ENCODE results near the gene KLHL20. TPM values are rescaled to one million over a fixed set of nuclear protein-coding genes. Genes with fewer than 3 reads are reported as not detected.

Gene KLHL20
- total and polyA plus RNA-seq, 2 experiments from 2014 or later, result 22.7 to 27.9 TPM

DNA sequence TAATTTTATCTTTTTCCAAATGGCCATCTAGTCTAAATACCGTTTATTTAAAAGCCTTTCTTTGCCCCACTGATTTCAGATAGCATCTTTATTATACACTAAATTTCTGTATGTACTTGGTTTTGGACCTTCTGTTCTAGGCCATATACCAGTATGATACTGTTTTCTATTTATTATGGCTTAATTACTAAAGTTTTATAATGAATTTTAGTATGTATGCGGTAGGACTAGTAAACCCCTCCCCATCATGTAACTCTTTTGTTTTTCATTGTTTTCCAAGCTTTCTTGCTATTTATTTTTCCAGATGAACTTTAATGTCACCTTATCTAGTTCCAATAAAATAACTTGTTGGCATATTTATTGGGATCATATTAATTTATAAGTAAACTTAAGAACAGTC is 29.9 kb downstream of the KLHL20 start:
- Histone ChIP-seq H4K20me1 (ENCODE audit: insufficient read depth) (no peaks in the 10 kb centered on the region), H3K79me2 (ENCODE audit: insufficient read depth) (peaks cover 98% of the 10 kb centered on the region), H3F3A (ENCODE audit: insufficient read depth) (no peaks in the 10 kb centered on the region; the same call in 1 of the 2 replicates), H3K4me3 (no peak overlapping the region), H3K36me3 (ENCODE audit: low read depth) (peaks cover 6% of the 10 kb centered on the region; the same call in 1 of the 2 replicates), H3K27ac (no peak overlapping the region), H3K9ac (no peak overlapping the region), H3K27me3 (replicated peaks; ENCODE audit: insufficient read depth) (no peaks in the 10 kb centered on the region), H3K9me2 (ENCODE audit: insufficient read depth) (no peaks in the 10 kb centered on the region), H3K4me1 (ENCODE audit: insufficient read depth) (peaks cover 6% of the 10 kb centered on the region; the same call in 1 of the 2 replicates), H2AFZ (no peak overlapping the region), H3K9me3 (ENCODE audit: low read depth) (no peaks in the 10 kb centered on the region), H3K4me2 (ENCODE audit: unreplicated experiment) (no peak overlapping the region)
- DNase-seq, result no peak
- in situ Hi-C loops (cut with MboI), result no loop called here
- TF ChIP-seq EZH2phosphoT487 (IDR thresholded peaks at IDR 0.05; ENCODE audit: insufficient read depth, low read depth) (no peak), EZH2 (IDR thresholded peaks at IDR 0.05; ENCODE audit: insufficient read depth, poor library complexity, severe bottlenecking) (no peak)
- WGBS, 2 experiments (ENCODE audit: low coverage in 1 of 2, low lambda C conversion rate in 2 of 2, missing lambda C conversion rate in 2 of 2), result 82 to 84% methylated on average over 2 of the region's 2 CpGs

DNA sequence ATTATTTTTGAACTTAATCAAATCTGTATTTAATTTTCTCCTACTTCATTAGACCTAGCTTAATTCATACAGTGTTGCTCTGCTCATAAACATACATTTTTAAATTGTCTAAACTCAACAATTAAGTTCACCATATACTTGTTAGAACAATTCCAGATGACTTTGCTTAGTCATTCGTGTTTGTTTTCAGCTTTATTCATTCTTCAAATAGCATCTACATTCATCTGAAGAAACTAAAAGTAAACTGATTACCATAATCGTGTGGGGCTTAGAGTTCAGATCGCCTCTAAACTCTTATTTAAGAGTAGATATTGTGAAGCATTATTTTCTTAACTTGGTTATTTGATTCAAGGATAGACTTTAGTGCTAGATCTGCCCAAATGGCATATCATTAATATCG is 34.4 kb downstream of the KLHL20 start:
- Histone ChIP-seq H3K9me3 (ENCODE audit: low read depth) (no peaks in the 10 kb centered on the region), H3K9ac (no peak overlapping the region), H3K4me1 (ENCODE audit: insufficient read depth) (peaks cover 6% of the 10 kb centered on the region; the same call in 1 of the 2 replicates), H3K79me2 (ENCODE audit: insufficient read depth) (peaks cover 62% of the 10 kb centered on the region), H3K27me3 (replicated peaks; ENCODE audit: insufficient read depth) (no peaks in the 10 kb centered on the region), H4K20me1 (ENCODE audit: insufficient read depth) (no peaks in the 10 kb centered on the region), H3K27ac (no peak overlapping the region), H3F3A (ENCODE audit: insufficient read depth) (no peaks in the 10 kb centered on the region; the same call in 1 of the 2 replicates), H3K4me2 (ENCODE audit: unreplicated experiment) (no peak overlapping the region), H3K9me2 (ENCODE audit: insufficient read depth) (no peaks in the 10 kb centered on the region), H3K36me3 (ENCODE audit: low read depth) (peaks cover 20% of the 10 kb centered on the region), H2AFZ (no peak overlapping the region), H3K4me3 (no peak overlapping the region)
- in situ Hi-C loops (cut with MboI), result no loop called here
- peak; percentile 4 for DNase-seq
- TF ChIP-seq EZH2phosphoT487 (IDR thresholded peaks at IDR 0.05; ENCODE audit: insufficient read depth, low read depth) (no peak), EZH2 (IDR thresholded peaks at IDR 0.05; ENCODE audit: insufficient read depth, poor library complexity, severe bottlenecking) (no peak)
- whole genome bisulfite sequencing, 2 experiments (ENCODE audit: low coverage in 1 of 2, low lambda C conversion rate in 2 of 2, missing lambda C conversion rate in 2 of 2), result 67% methylated on average over 4 of the region's 4 CpGs

DNA sequence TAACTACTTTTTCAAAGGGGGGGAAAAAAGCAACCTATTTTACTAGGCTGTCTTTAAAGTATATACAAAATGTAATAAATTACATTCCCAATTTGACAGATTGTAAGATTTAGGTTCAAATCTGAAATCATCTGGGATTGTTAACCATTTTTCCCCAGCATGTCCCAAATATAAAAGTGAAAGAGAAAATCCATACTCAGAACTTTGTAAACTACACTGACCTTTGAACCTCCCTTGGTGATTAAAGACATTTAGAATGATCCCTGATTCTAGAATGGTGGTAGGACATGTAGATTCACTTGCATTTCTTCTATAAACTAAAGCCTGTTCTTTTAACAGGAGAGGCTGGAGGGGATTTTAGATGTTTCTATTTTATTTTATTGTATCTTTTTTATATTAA is 39.0 kb downstream of the KLHL20 start:
- H3K9ac ChIP-seq, result no peak overlapping the region
- H3K79me2 ChIP-seq (ENCODE audit: insufficient read depth), result peaks cover 16% of the 10 kb centered on the region
- no peak overlapping the region for H3K27ac ChIP-seq
- no peak for DNase-seq
- H2AFZ ChIP-seq, result no peak overlapping the region
- no peaks in the 10 kb centered on the region for H3K27me3 ChIP-seq (replicated peaks; ENCODE audit: insufficient read depth)
- no peak overlapping the region for H3K4me3 ChIP-seq
- H3K9me3 ChIP-seq (ENCODE audit: low read depth), result no peaks in the 10 kb centered on the region
- in situ Hi-C loops (cut with MboI), result no loop called here
- H3K9me2 ChIP-seq (ENCODE audit: insufficient read depth), result no peaks in the 10 kb centered on the region
- no peaks in the 10 kb centered on the region for H4K20me1 ChIP-seq (ENCODE audit: insufficient read depth)
- H3K4me1 ChIP-seq (ENCODE audit: insufficient read depth), result peaks cover 5% of the 10 kb centered on the region; the same call in 1 of the 2 replicates
- H3F3A ChIP-seq (ENCODE audit: insufficient read depth), result no peaks in the 10 kb centered on the region; the same call in 1 of the 2 replicates
- TF ChIP-seq EZH2 (IDR thresholded peaks at IDR 0.05; ENCODE audit: insufficient read depth, poor library complexity, severe bottlenecking) (no peak), EZH2phosphoT487 (IDR thresholded peaks at IDR 0.05; ENCODE audit: insufficient read depth, low read depth) (no peak)
- H3K4me2 ChIP-seq (ENCODE audit: unreplicated experiment), result no peak overlapping the region
- peaks cover 44% of the 10 kb centered on the region for H3K36me3 ChIP-seq (ENCODE audit: low read depth)

DNA sequence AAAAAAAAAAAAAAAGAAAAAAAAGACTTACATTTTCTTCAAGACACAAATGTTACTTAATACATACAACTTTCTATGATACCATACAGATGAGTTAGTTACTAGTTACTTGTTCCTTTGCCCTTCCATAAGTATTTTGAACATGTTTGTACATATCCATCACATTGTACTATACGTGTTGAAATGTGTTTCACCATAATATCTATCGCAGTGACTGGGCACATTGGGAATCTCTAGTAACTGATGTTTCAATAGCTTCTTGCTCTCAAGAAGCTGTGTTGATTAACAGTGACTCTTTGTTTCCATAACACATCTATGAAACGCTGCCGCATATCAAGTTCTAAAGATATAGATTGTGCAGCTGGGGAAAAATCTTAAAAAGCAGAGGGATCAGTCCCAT is 42.9 kb downstream of the KLHL20 start:
- Histone ChIP-seq H3K4me1 (ENCODE audit: insufficient read depth) (no peaks in the 10 kb centered on the region), H3K9ac (no peak overlapping the region), H4K20me1 (ENCODE audit: insufficient read depth) (no peaks in the 10 kb centered on the region), H2AFZ (no peak overlapping the region), H3F3A (ENCODE audit: insufficient read depth) (no peaks in the 10 kb centered on the region), H3K27me3 (replicated peaks; ENCODE audit: insufficient read depth) (no peaks in the 10 kb centered on the region), H3K4me2 (ENCODE audit: unreplicated experiment) (no peak overlapping the region), H3K36me3 (ENCODE audit: low read depth) (peaks cover 52% of the 10 kb centered on the region), H3K79me2 (ENCODE audit: insufficient read depth) (no peaks in the 10 kb centered on the region), H3K27ac (no peak overlapping the region), H3K9me2 (ENCODE audit: insufficient read depth) (no peaks in the 10 kb centered on the region), H3K4me3 (no peak overlapping the region), H3K9me3 (ENCODE audit: low read depth) (no peaks in the 10 kb centered on the region)
- in situ Hi-C loops (cut with MboI), result no loop called here
- 89 to 94% methylated on average over 4 of the region's 4 CpGs for WGBS, 2 experiments (ENCODE audit: low coverage in 1 of 2, low lambda C conversion rate in 2 of 2, missing lambda C conversion rate in 2 of 2)
- DNase-seq, result no peak
- TF ChIP-seq EZH2phosphoT487 (IDR thresholded peaks at IDR 0.05; ENCODE audit: insufficient read depth, low read depth) (no peak), EZH2 (IDR thresholded peaks at IDR 0.05; ENCODE audit: insufficient read depth, poor library complexity, severe bottlenecking) (no peak)

DNA sequence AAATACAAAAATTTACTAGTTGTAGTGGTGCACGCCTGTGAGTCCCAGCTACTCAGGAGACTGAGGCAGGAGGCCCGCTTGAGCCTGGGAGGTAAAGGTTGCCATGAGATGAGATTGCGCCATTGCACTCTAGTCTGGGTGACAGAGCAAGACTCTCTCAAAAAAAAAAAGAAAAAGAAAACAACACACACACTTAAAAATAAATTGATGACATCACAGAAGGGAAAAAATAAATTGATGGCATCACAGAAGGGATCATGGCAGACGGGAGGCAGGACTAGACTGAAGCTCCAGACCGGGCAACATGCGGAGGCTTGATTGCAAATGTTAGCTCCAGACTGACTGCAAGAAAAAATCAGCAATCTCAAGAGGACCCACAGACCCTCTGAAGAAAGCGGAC is 43.3 kb downstream of the KLHL20 start:
- no peak overlapping the region for H3K27ac ChIP-seq
- H2AFZ ChIP-seq, result no peak overlapping the region
- no peaks in the 10 kb centered on the region for H3K79me2 ChIP-seq (ENCODE audit: insufficient read depth)
- peaks cover 50% of the 10 kb centered on the region for H3K36me3 ChIP-seq (ENCODE audit: low read depth)
- no peak for DNase-seq
- H3K9me2 ChIP-seq (ENCODE audit: insufficient read depth), result no peaks in the 10 kb centered on the region
- 98 to 100% methylated on average over 7 of the region's 7 CpGs for WGBS, 2 experiments (ENCODE audit: low coverage in 1 of 2, low lambda C conversion rate in 2 of 2, missing lambda C conversion rate in 2 of 2)
- no peaks in the 10 kb centered on the region for H3K4me1 ChIP-seq (ENCODE audit: insufficient read depth)
- no peaks in the 10 kb centered on the region for H3F3A ChIP-seq (ENCODE audit: insufficient read depth)
- in situ Hi-C loops (cut with MboI), result no loop called here
- H4K20me1 ChIP-seq (ENCODE audit: insufficient read depth), result no peaks in the 10 kb centered on the region
- H3K9me3 ChIP-seq (ENCODE audit: low read depth), result no peaks in the 10 kb centered on the region
- no peak overlapping the region for H3K9ac ChIP-seq
- no peak overlapping the region for H3K4me3 ChIP-seq
- no peak overlapping the region for H3K4me2 ChIP-seq (ENCODE audit: unreplicated experiment)
- TF ChIP-seq EZH2 (IDR thresholded peaks at IDR 0.05; ENCODE audit: insufficient read depth, poor library complexity, severe bottlenecking), result no peak
- no peaks in the 10 kb centered on the region for H3K27me3 ChIP-seq (replicated peaks; ENCODE audit: insufficient read depth)

Data from GM23248 (cell line).